ENCODE measurements around the gene NOTCH2.

Gene NOTCH2

GRCh38 chr1:119975006-119975405 is 94.5 kb downstream of the NOTCH2 start:
- DNase-seq (ENCODE audit: low read depth, low spot score), result no peak

- no peak for DNase-seq (ENCODE audit: low read depth, low spot score)
Observed at GRCh38 chr1:119974013-119974412, 95.4 kb downstream of the NOTCH2 start.

GRCh38 chr1:119971710-119972570 is 97.5 kb downstream of the NOTCH2 start:
- DNase-seq (ENCODE audit: low read depth, low spot score), result no peak

GRCh38 chr1:119968601-119969000 is 100.9 kb downstream of the NOTCH2 start:
- DNase-seq (ENCODE audit: low read depth, low spot score), result no peak

GRCh38 chr1:119968068-119968492 is 101.4 kb downstream of the NOTCH2 start:
- peak; percentile 41 for DNase-seq (ENCODE audit: low read depth, low spot score)

- DNase-seq (ENCODE audit: low read depth, low spot score), result no peak
Observed at GRCh38 chr1:119966681-119967080, 102.8 kb downstream of the NOTCH2 start.

GRCh38 chr1:119966020-119966419 is 103.4 kb downstream of the NOTCH2 start:
- no peak for DNase-seq (ENCODE audit: low read depth, low spot score)

- peak; percentile 83 for DNase-seq (ENCODE audit: low read depth, low spot score)
Observed at GRCh38 chr1:119964673-119965363, 104.6 kb downstream of the NOTCH2 start.

GRCh38 chr1:119962296-119962968 is 107.0 kb downstream of the NOTCH2 start:
- DNase-seq (ENCODE audit: low read depth, low spot score), result peak; percentile 73

- DNase-seq (ENCODE audit: low read depth, low spot score), result peak; percentile 19
Observed at GRCh38 chr1:119960501-119960900, 109.0 kb downstream of the NOTCH2 start.

- no peak for DNase-seq (ENCODE audit: low read depth, low spot score)
Observed at GRCh38 chr1:119959268-119960220, 109.9 kb downstream of the NOTCH2 start.

GRCh38 chr1:119958223-119958622 is 111.2 kb downstream of the NOTCH2 start:
- no peak for DNase-seq (ENCODE audit: low read depth, low spot score)

GRCh38 chr1:119956306-119956705 is 113.2 kb downstream of the NOTCH2 start:
- DNase-seq (ENCODE audit: low read depth, low spot score), result peak; percentile 51

- DNase-seq (ENCODE audit: low read depth, low spot score), result no peak
Observed at GRCh38 chr1:119954476-119955422, 114.7 kb downstream of the NOTCH2 start.

- DNase-seq (ENCODE audit: low read depth, low spot score), result no peak
Observed at GRCh38 chr1:119953266-119953998, 116.0 kb downstream of the NOTCH2 start.

- no peak for DNase-seq (ENCODE audit: low read depth, low spot score)
Observed at GRCh38 chr1:119952496-119952895, 117.0 kb downstream of the NOTCH2 start.

- DNase-seq (ENCODE audit: low read depth, low spot score), result peak; percentile 89
Observed at GRCh38 chr1:119948342-119949214, 120.9 kb downstream of the NOTCH2 start.

GRCh38 chr1:119947468-119947867 is 122.0 kb downstream of the NOTCH2 start:
- DNase-seq (ENCODE audit: low read depth, low spot score), result peak; percentile 45
